ENCODE results near the gene USP3. TPM values are rescaled to one million over a fixed set of nuclear protein-coding genes. Genes with fewer than 3 reads are reported as not detected.
"Not testable (repeated sequence)": the region's sequence is repeated elsewhere in the genome, so short reads cannot be mapped to it uniquely, and the experiment has no call there.

Gene USP3
- total RNA-seq, 4 donors from 2014 or later = 26.5 to 96.3 (median 65.8) TPM

DNA sequence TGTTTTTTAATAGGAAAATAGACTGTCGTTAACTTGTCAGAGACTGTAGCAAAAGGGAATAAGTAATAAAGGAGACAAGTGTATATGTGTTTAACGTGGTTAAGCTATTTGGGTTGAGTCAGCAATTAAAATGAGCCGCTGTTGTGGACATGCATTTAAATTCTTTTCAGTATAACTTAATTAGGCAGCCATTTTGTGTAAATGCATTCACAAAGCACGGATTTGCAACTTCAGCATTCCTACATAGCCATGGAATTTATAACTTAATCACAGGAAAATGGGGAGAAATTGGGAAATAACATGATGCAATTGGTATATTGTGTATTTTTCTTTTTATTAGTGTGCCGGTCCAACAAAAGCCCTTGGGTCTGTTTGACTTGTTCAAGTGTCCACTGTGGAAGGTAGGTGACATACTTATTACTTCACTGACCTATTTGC lies 27.9 kb downstream of the USP3 start:
- no peak overlapping the region for H3K27ac ChIP-seq
- no peaks in the 10 kb centered on the region for H3K9me3 ChIP-seq
- no peaks in the 10 kb centered on the region for H3K27me3 ChIP-seq
- no peak overlapping the region for H3K4me3 ChIP-seq
- no peaks in the 10 kb centered on the region for H3K4me1 ChIP-seq
- intact Hi-C loops (cut with DNase I; ENCODE audit: low total_unique reads) = no loop called here
- no peak for DNase-seq
- no peak for TF ChIP-seq POLR2A (IDR thresholded peaks at IDR 0.05)
- TF ChIP-seq, protein P1, sequence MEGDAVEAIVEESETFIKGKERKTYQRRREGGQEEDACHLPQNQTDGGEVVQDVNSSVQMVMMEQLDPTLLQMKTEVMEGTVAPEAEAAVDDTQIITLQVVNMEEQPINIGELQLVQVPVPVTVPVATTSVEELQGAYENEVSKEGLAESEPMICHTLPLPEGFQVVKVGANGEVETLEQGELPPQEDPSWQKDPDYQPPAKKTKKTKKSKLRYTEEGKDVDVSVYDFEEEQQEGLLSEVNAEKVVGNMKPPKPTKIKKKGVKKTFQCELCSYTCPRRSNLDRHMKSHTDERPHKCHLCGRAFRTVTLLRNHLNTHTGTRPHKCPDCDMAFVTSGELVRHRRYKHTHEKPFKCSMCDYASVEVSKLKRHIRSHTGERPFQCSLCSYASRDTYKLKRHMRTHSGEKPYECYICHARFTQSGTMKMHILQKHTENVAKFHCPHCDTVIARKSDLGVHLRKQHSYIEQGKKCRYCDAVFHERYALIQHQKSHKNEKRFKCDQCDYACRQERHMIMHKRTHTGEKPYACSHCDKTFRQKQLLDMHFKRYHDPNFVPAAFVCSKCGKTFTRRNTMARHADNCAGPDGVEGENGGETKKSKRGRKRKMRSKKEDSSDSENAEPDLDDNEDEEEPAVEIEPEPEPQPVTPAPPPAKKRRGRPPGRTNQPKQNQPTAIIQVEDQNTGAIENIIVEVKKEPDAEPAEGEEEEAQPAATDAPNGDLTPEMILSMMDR (IDR thresholded peaks at IDR 0.05) = no peak
- H3K36me3 ChIP-seq = no peaks in the 10 kb centered on the region

DNA sequence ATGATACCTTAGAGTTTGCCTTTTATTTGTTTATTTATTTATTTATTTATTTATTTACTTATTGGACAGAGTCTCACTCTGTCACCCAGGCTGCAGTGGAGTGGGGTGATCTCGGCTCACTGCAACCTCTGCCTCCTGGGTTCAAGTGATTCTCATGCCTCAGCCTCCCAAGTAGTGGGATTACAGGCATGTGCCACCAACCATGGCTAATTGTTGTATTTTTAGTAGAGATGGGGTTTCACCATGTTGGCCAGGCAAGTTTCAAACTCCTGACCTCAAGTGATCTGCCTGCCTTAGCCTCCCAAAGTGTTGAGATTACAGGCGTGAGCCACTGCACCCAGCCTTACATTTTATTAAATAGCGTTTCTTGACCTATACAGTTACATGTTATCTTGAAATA lies 30.5 kb downstream of the USP3 start:
- intact Hi-C loops (cut with DNase I; ENCODE audit: low total_unique reads); H3K4me3 ChIP-seq: not testable (repeated sequence)

DNA sequence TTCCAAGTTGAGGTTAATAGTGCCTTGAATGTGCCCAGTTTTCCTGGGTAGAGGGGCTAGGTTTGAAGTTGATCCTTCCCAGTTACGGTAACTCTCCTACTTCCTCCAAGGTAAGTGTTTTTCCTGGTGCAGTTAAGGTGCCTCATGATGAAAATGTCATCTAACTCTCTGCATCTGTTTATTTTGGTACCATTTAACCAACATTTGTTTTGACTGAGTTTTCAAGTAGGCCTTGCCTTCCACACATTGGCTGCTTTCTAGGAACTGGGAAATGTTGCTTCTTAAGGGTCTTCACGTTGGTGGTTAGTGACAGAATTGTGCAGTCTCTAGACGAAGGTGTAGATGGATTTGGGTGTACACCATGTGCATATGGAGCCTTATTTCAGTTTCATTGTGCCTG lies 31.3 kb downstream of the USP3 start:
- intact Hi-C loops (cut with DNase I; ENCODE audit: low total_unique reads) = no loop called here
- DNase-seq = no peak
- H3K27me3 ChIP-seq = no peaks in the 10 kb centered on the region
- no peaks in the 10 kb centered on the region for H3K36me3 ChIP-seq
- no peaks in the 10 kb centered on the region for H3K4me1 ChIP-seq
- no peak for TF ChIP-seq POLR2A (IDR thresholded peaks at IDR 0.05)
- TF ChIP-seq, protein P1 (IDR thresholded peaks at IDR 0.05) = no peak
- no peak overlapping the region for H3K27ac ChIP-seq
- H3K9me3 ChIP-seq = no peaks in the 10 kb centered on the region
- no peak overlapping the region for H3K4me3 ChIP-seq

More for the DNA sequence above, 30.5 kb downstream of the USP3 start:
- not testable (repeated sequence) for DNase-seq, H3K36me3 ChIP-seq, H3K9me3 ChIP-seq, H3K4me1 ChIP-seq, H3K27me3 ChIP-seq, H3K27ac ChIP-seq

DNA sequence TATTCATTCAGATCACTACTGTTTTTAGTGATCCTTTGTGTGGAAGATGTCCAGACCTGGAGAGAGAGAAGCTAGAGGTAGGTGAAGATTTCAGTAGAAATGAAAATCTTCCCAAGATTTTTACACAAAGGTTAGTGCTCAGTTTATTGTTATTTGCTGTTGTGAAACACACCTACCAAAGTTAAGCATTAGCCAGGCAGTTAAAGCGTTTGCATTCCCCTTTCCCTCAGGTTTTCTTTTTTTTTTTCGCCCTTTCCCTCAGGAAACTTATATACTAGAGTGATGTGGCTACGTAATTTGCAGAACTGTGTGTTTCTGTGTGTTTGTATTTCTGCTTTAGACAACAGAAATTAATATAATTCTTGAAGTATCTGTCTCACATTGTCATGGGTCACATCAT lies 34.5 kb downstream of the USP3 start:
- Histone ChIP-seq H3K27me3 (no peaks in the 10 kb centered on the region), H3K27ac (no peak overlapping the region), H3K9me3 (no peaks in the 10 kb centered on the region), H3K4me1 (no peaks in the 10 kb centered on the region), H3K4me3 (no peak overlapping the region), H3K36me3 (no peaks in the 10 kb centered on the region)
- intact Hi-C loops (cut with DNase I; ENCODE audit: low total_unique reads) = no loop called here
- TF ChIP-seq POLR2A (IDR thresholded peaks at IDR 0.05) = no peak
- TF ChIP-seq, protein P1 (IDR thresholded peaks at IDR 0.05) = no peak
- DNase-seq = no peak

DNA sequence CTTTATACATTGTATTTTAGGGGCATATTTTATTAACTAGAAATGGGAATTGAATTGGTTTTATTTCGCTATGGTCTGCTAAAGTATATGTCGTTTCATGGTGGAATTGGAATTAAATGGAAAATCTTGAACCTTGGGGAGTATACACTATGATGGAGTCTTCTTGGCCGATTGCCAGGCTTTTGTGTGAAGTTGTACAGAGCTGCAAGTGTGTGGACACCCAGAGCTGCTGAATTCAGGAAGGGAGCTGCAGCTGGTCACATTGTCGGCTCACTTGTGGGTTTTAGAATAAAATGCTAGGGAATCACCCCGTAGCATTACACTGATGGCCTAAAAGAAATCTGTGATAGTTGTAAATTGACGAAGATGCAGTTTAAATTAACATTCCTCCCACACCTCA lies 35.1 kb downstream of the USP3 start:
- Histone ChIP-seq H3K36me3 (no peaks in the 10 kb centered on the region), H3K27ac (no peak overlapping the region)
- TF ChIP-seq POLR2A (IDR thresholded peaks at IDR 0.05) = no peak
- TF ChIP-seq, protein P1 (IDR thresholded peaks at IDR 0.05) = no peak

DNA sequence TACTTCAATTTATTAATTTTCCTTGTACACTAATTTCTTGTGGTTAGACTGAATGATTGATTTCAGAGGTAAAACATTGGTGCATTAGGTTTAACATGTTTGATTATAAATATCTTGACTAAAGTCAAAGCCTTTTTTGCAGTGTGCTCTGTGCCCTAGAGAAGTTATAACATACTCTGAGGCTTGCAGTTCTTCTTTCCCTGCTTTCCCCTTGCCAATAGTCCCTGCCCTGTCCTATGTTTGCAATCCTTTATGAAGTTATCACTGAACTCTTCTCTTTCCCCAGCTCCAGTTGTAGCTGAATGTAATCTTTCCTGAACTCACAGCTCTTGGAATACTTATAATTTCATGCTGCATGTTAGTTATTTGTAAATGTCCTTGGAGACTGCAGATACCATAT lies 35.6 kb downstream of the USP3 start:
- H3K9me3 ChIP-seq = no peaks in the 10 kb centered on the region
- H3K4me1 ChIP-seq = no peaks in the 10 kb centered on the region
- no peaks in the 10 kb centered on the region for H3K27me3 ChIP-seq
- intact Hi-C loops (cut with DNase I; ENCODE audit: low total_unique reads) = no loop called here
- H3K36me3 ChIP-seq = no peaks in the 10 kb centered on the region
- H3K4me3 ChIP-seq = no peak overlapping the region
- H3K27ac ChIP-seq = no peak overlapping the region
- TF ChIP-seq, protein P1 (IDR thresholded peaks at IDR 0.05) = no peak
- no peak for TF ChIP-seq POLR2A (IDR thresholded peaks at IDR 0.05)
- DNase-seq = no peak

More for the DNA sequence above, 35.1 kb downstream of the USP3 start:
- Histone ChIP-seq H3K4me3 (no peak overlapping the region), H3K4me1 (no peaks in the 10 kb centered on the region), H3K9me3 (no peaks in the 10 kb centered on the region), H3K27me3 (no peaks in the 10 kb centered on the region)
- intact Hi-C loops (cut with DNase I; ENCODE audit: low total_unique reads) = no loop called here
- DNase-seq = peak in 1 of 2 donors; percentile 28
